Panc1 (cell line): ENCODE results near the gene LRRC1. TPM values are rescaled to one million over a fixed set of nuclear protein-coding genes. Genes with fewer than 3 reads are reported as not detected.

Experiments
- ATAC-seq: fragments of 200-7000 bp; cut with Tn5 transposase; 2 replicates; pipeline ENCODE4 v1.9.1; 2020; ENCODE audit warnings: mild to moderate bottlenecking, moderate library complexity
- BruUV-seq: library from RNA; stranded (reverse); fragments of 400-500 nt; replicated peaks from 2 replicates; lab custom pipeline; 2021; lab: Mats Ljungman, UMichigan
- CTCF ChIA-PET: fragments of 300-600 bp; sonication (Branson Sonifier 250); formaldehyde crosslinking; loops from one replicate; lab custom pipeline; 2022; ENCODE audit warnings: antibody characterized with exemption; lab: Charles Lee
- POLR2A ChIA-PET: fragments of 300-600 bp; sonication (Branson Sonifier 250); formaldehyde crosslinking; loops from one replicate; lab custom pipeline; 2022; ENCODE audit warnings: antibody characterized with exemption; lab: Charles Lee
- DNase-seq: peaks from one replicate; pipeline ENCODE4 v3.0.0-alpha.2; 2010; ENCODE audit warnings: low read depth, low spot score
- H3K27ac ChIP-seq: 2 replicates; pipeline ENCODE4 v1.5.1; 2011; ENCODE audit warnings: mild to moderate bottlenecking, low read length, inconsistent platforms
- H3K27me3 ChIP-seq: fragments of 200-500 bp; sonication (Bioruptor generic); 2 replicates; pipeline ENCODE4 v1.6.0; 2014; ENCODE audit warnings: low read length, inconsistent platforms; ENCODE audit not compliant: control insufficient read depth, insufficient read depth
- H3K36me3 ChIP-seq: fragments of 200-500 bp; sonication (Bioruptor generic); 2 replicates; pipeline ENCODE4 v1.5.1; 2014; ENCODE audit warnings: inconsistent platforms, mild to moderate bottlenecking, low read length, moderate library complexity; ENCODE audit not compliant: control insufficient read depth, insufficient read depth
- H3K4me1 ChIP-seq: 2 replicates; pipeline ENCODE4 v1.5.1; 2011; ENCODE audit warnings: inconsistent platforms, mild to moderate bottlenecking, low read length, moderate library complexity; ENCODE audit not compliant: control insufficient read depth, insufficient read depth
- H3K4me3 ChIP-seq, 2 experiments: 2 replicates each; pipeline ENCODE4 v1.5.1; 2011 to 2012; ENCODE audit warnings: low read depth in 2 of 2, low read length in 2 of 2, mild to moderate bottlenecking in 2 of 2, inconsistent platforms in 1 of 2, moderate library complexity in 1 of 2
- H3K9me3 ChIP-seq: fragments of 200-500 bp; sonication (Bioruptor generic); 2 replicates; pipeline ENCODE4 v1.5.1; 2014; ENCODE audit warnings: low read depth, mild to moderate bottlenecking, inconsistent platforms, low read length, moderate library complexity; ENCODE audit not compliant: control insufficient read depth, insufficient read depth
- POLR2AphosphoS5 ChIP-seq: IDR thresholded peaks from 2 replicates; pipeline ENCODE4 v1.6.1; 2012; ENCODE audit warnings: mild to moderate bottlenecking, low read depth, low read length, moderate library complexity
- REST ChIP-seq, 2 experiments: IDR thresholded peaks; 2 replicates each; pipeline ENCODE4 v1.6.1; 2011 to 2012; ENCODE audit warnings: low read depth in 2 of 2, control low read depth in 1 of 2, low read length in 1 of 2, mild to moderate bottlenecking in 1 of 2, moderate library complexity in 1 of 2; ENCODE audit not compliant: insufficient read depth in 1 of 2
- SIN3A ChIP-seq: IDR thresholded peaks from 2 replicates; pipeline ENCODE4 v1.6.1; 2012; ENCODE audit warnings: low read depth, mild to moderate bottlenecking, low read length, moderate library complexity, borderline replicate concordance; ENCODE audit not compliant: insufficient read depth
- TCF7L2 ChIP-seq: IDR thresholded peaks from 2 replicates; pipeline ENCODE4 v1.6.1; 2011; ENCODE audit warnings: mild to moderate bottlenecking, low read depth, low read length, inconsistent platforms
- in situ Hi-C: cut with HindIII; loops from 2 replicates; pipeline ENCODE4 v1.10.0; 2016; ENCODE audit warnings: low sequenced_read_pairs, low pct_unique_long_range_greater_than_20kb
- intact Hi-C: fragments of 100-400 bp; cut with micrococcal nuclease; formaldehyde crosslinking; loops from one replicate; pipeline ENCODE4 v1.10.0; 2022; ENCODE audit not compliant: unreplicated experiment
- total RNA-seq: library from RNA; stranded (reverse); gene quantifications from one replicate; pipeline ENCODE4 v1.2.1, GENCODE V29; 2021; ENCODE audit not compliant: unreplicated experiment
- TF ChIP-seq, protein P1 (sequence below): fragments of 450-650 bp; IDR thresholded peaks from 2 replicates; pipeline ENCODE4 v1.5.1; 2017; ENCODE audit warnings: mild to moderate bottlenecking

LRRC1 gene
- total RNA-seq, 1 experiment from 2014 or later: 13.8 TPM

DNA sequence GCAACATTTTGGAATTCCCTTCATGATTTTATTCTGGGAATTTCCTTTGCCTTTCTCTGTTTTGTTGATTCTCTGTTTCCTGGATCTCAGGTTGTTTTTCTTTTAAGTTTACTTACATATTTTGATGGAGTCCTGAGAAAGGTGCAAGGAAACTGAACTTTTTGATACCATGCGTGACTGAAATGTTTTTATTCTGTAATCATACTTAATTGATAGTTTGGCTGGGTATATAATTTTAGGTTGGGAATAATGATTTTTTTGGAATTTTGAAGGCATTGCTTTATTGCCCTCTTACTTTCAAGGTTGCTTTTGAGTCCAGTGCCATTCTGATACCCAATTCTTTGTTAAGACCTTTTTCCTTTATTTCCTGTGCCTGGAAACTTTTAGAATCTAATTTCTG, 45.2 kb downstream of the LRRC1 start:
- Histone ChIP-seq H3K36me3 (no peaks in the 10 kb centered on the region), H3K4me3 (no peak overlapping the region), H3K9me3 (peaks cover 7% of the 10 kb centered on the region; the same call in 1 of the 2 replicates), H3K4me1 (no peaks in the 10 kb centered on the region), H3K27ac (no peak overlapping the region), H3K27me3 (no peaks in the 10 kb centered on the region)
- in situ Hi-C loops: no loop called here
- DNase-seq (no peak), ATAC-seq (no peak)
- intact Hi-C loops: no loop called here
- TF ChIP-seq TCF7L2 (no peak), REST (IDR thresholded peaks at IDR 0.05; ENCODE audit: insufficient read depth in 1 of 2, low read depth in 2 of 2, low read length in 1 of 2) (no peak), POLR2AphosphoS5 (no peak), SIN3A (no peak)
- TF ChIP-seq, protein P1, sequence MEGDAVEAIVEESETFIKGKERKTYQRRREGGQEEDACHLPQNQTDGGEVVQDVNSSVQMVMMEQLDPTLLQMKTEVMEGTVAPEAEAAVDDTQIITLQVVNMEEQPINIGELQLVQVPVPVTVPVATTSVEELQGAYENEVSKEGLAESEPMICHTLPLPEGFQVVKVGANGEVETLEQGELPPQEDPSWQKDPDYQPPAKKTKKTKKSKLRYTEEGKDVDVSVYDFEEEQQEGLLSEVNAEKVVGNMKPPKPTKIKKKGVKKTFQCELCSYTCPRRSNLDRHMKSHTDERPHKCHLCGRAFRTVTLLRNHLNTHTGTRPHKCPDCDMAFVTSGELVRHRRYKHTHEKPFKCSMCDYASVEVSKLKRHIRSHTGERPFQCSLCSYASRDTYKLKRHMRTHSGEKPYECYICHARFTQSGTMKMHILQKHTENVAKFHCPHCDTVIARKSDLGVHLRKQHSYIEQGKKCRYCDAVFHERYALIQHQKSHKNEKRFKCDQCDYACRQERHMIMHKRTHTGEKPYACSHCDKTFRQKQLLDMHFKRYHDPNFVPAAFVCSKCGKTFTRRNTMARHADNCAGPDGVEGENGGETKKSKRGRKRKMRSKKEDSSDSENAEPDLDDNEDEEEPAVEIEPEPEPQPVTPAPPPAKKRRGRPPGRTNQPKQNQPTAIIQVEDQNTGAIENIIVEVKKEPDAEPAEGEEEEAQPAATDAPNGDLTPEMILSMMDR: no peak
- ChIA-PET CTCF (interaction anchor here (1.1 kb wide), 1 partner anchor 42 kb away, joined by 7 read pairs; no protein-coding TSS in a partner anchor), POLR2A (no interaction called here)
- BruUV-seq: no TSS peak

- intact Hi-C loops: no loop called here
- H3K36me3 ChIP-seq: no peaks in the 10 kb centered on the region
- POLR2A ChIA-PET: no interaction called here
- no peaks in the 10 kb centered on the region for H3K9me3 ChIP-seq
- H3K27ac ChIP-seq: no peak overlapping the region
- H3K4me1 ChIP-seq: no peaks in the 10 kb centered on the region
- TF ChIP-seq SIN3A (no peak), REST (IDR thresholded peaks at IDR 0.05; ENCODE audit: insufficient read depth in 1 of 2, low read depth in 2 of 2, low read length in 1 of 2) (no peak), TCF7L2 (no peak)
- TF ChIP-seq, protein P1: no peak
- H3K27me3 ChIP-seq: no peaks in the 10 kb centered on the region
- no peak for ATAC-seq
- BruUV-seq: no TSS peak
- CTCF ChIA-PET: no interaction called here
- in situ Hi-C loops: no loop called here
- no peak overlapping the region for H3K4me3 ChIP-seq
- DNase-seq: no peak
Observed at GRCh38 chr6:53845280-53846195, 50.7 kb downstream of the LRRC1 start.
